Hematopoietic multipotent progenitor cell treated with erythropoietin and hydrocortisone succinate and interleukin-3 and kit ligand, for 15 days (in vitro differentiated cells): ENCODE data around the gene SDK2.

Source experiments
- DNase-seq: peaks from one replicate; pipeline ENCODE4 v3.0.0-alpha.2; 2015; ENCODE audit warnings: low spot score

Gene SDK2

GRCh38 chr17:73452009-73452408, 192.2 kb downstream of the SDK2 start:
- no peak for DNase-seq

- DNase-seq = no peak
These were observed 196.9 kb downstream of the SDK2 start for GRCh38 chr17:73447319-73447718.

GRCh38 chr17:73446617-73447016, 197.6 kb downstream of the SDK2 start:
- no peak for DNase-seq

GRCh38 chr17:73445466-73445865, 198.8 kb downstream of the SDK2 start:
- DNase-seq = no peak

- no peak for DNase-seq
These were observed 200.2 kb downstream of the SDK2 start for GRCh38 chr17:73444021-73444420.

GRCh38 chr17:73439597-73439996, 204.6 kb downstream of the SDK2 start:
- no peak for DNase-seq

GRCh38 chr17:73437826-73438225, 206.4 kb downstream of the SDK2 start:
- no peak for DNase-seq

GRCh38 chr17:73436954-73437353, 207.3 kb downstream of the SDK2 start:
- DNase-seq = no peak

- DNase-seq = no peak
These were observed 208.8 kb downstream of the SDK2 start for GRCh38 chr17:73435412-73435811.

GRCh38 chr17:73434154-73434553, 210.1 kb downstream of the SDK2 start:
- DNase-seq = no peak

- no peak for DNase-seq
These were observed 210.7 kb downstream of the SDK2 start for GRCh38 chr17:73433501-73433900.

GRCh38 chr17:73432624-73433190, 211.5 kb downstream of the SDK2 start:
- no peak for DNase-seq

- no peak for DNase-seq
These were observed 212.6 kb downstream of the SDK2 start for GRCh38 chr17:73431401-73432205.

GRCh38 chr17:73430848-73431247, 213.4 kb downstream of the SDK2 start:
- DNase-seq = peak; percentile 70

- DNase-seq = no peak
These were observed 214.0 kb downstream of the SDK2 start for GRCh38 chr17:73430165-73430680.

- DNase-seq = peak; percentile 85
These were observed 214.6 kb downstream of the SDK2 start for GRCh38 chr17:73429440-73430164.

- DNase-seq = no peak
These were observed 217.0 kb downstream of the SDK2 start for GRCh38 chr17:73427198-73427597.

- DNase-seq = no peak
These were observed 219.7 kb downstream of the SDK2 start for GRCh38 chr17:73424571-73424970.

- no peak for DNase-seq
These were observed 220.4 kb downstream of the SDK2 start for GRCh38 chr17:73423806-73424205.

- DNase-seq = no peak
These were observed 221.0 kb downstream of the SDK2 start for GRCh38 chr17:73423159-73423715.

- no peak for DNase-seq
These were observed 222.1 kb downstream of the SDK2 start for GRCh38 chr17:73422121-73422520.

GRCh38 chr17:73420897-73421296, 223.3 kb downstream of the SDK2 start:
- no peak for DNase-seq

- no peak for DNase-seq
These were observed 224.4 kb downstream of the SDK2 start for GRCh38 chr17:73419881-73420280.
